LNCaP clone FGC (cell line): Measurements from ENCODE around the gene SORCS3.

Source experiments
- DNase-seq: peaks from one replicate; pipeline ENCODE4 v3.0.0-alpha.2; 2011; ENCODE audit warnings: low read depth
- H3K4me3 ChIP-seq: 2 replicates; pipeline ENCODE4 v1.5.1; 2011; ENCODE audit warnings: mild to moderate bottlenecking, low read depth, low read length, control low read depth
- TF ChIP-seq, protein P1 (sequence below): IDR thresholded peaks from 2 replicates; pipeline ENCODE4 v1.5.1; 2012; ENCODE audit warnings: mild to moderate bottlenecking; ENCODE audit not compliant: control insufficient read depth, insufficient read depth; ENCODE audit errors: extremely low read depth

SORCS3 gene

DNA sequence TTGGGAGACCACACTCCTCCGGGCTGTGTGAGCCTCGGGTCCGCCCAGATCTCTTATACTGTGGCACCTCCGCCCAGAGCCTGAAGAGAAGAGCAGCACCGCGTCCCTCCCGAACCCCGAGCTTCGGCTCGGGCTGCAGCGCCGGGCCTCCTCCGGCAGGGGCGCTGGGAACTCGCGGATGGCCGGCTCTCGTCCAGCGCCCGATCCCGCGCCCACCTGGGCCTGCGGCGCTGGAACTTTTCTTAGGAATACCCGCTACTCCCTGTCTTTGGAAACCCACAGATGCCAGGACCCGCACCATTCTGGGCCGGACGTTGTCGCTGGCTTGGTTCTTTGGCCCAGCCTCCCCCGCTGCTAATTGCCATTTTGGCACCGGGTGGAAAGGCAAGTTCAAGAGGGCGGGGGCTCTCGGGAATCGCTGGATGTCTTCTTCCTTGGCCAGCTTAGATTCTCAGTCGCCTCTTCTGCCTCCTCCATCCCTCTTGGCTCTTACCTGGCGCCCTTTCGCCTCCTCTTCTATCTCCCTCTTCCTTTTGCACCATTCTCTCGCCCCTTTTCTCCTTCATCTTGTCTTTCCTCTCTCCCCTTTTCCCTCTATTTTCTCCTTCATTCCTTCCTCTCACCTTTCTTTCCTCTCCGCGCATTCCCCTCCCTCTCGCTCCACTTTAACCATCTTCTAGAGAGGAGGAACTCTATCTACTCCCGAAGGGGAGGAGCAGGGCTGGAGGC is 2.1 kb upstream of the SORCS3 start:
- no peak overlapping the region for H3K4me3 ChIP-seq
- TF ChIP-seq, protein P1, sequence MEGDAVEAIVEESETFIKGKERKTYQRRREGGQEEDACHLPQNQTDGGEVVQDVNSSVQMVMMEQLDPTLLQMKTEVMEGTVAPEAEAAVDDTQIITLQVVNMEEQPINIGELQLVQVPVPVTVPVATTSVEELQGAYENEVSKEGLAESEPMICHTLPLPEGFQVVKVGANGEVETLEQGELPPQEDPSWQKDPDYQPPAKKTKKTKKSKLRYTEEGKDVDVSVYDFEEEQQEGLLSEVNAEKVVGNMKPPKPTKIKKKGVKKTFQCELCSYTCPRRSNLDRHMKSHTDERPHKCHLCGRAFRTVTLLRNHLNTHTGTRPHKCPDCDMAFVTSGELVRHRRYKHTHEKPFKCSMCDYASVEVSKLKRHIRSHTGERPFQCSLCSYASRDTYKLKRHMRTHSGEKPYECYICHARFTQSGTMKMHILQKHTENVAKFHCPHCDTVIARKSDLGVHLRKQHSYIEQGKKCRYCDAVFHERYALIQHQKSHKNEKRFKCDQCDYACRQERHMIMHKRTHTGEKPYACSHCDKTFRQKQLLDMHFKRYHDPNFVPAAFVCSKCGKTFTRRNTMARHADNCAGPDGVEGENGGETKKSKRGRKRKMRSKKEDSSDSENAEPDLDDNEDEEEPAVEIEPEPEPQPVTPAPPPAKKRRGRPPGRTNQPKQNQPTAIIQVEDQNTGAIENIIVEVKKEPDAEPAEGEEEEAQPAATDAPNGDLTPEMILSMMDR = peak; percentile 24; the same call in 1 of the 2 replicates
- no peak for DNase-seq

DNA sequence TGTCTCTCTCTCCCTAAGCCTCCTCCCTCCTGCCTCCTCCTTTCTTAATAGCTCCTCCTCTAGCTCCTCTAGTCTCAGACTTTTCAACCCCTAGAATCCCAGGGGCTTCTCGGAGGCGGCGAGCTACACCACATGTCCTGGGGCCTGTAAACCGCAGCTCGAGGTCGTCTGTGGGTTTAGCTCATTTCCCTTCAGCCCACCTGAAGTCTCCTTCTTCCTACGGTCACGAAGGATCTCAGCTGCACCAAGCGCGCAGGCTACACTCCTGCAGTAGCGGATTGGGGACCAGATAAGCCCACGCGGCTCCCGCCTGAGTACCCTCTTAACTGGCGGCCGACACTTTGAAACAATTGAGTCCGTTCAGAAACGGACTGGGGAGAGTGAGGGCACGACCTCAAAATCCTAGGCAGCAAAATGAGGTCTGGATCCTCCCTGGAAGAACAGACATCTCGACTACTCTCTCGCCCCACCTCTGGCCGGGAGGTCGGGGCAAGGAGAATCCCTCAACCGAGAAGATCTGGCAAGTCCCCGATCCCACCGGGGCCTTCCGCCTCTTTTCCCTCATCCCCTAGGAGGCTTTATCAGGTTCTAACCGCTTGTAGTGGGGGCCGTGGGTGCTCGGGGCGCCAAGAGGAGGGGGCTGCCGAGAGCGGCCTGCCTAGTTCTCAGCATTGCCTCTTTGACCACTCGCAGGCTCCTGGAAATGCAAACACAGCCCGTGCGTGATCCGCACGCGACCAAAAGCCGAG is 1.3 kb upstream of the SORCS3 start:
- no peak for DNase-seq
- no peak overlapping the region for H3K4me3 ChIP-seq
- TF ChIP-seq, protein P1 = no peak

DNA sequence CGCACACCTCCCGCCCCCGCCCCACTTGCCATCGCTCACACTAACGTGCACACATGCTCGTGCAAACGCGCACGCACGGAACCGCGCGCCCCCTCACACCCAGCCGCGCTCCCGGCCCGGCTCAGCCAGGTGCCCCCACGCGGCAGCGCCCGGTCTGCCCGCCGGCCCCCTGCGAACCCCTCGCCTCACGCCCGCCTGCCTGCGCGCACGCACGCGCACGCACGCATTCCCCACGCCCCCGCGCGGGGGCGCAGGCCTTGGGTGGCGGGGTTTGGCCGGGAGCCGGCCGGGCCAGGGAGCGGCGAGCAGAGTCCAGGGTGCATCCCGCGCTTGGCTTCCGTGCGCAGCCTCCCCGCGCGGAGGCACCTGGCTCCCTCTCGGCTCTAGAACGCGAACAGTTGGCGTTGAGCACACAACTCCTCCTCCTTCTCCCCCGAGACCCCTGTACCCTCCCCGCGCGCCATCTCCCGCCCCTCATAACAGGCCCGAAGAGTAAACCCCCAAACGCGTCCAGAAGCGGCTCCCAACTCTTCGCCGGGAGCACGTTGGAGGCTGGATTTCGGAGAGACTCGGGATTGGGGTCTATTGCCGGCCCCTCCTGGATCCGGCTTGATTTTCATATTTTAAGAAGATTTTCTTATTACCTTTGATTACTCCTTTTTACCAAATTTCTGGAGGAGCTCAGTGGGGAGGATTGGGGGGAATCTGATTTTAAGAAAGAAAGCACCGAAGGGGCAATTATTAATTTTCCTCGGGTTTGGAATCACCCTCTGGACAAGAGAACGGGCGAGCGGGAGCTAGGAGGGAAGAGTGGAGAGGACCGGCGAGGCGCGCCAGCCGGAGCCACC is 527 bp upstream of the SORCS3 start:
- H3K4me3 ChIP-seq = no peak overlapping the region
- TF ChIP-seq, protein P1 = no peak
- DNase-seq = no peak

DNA sequence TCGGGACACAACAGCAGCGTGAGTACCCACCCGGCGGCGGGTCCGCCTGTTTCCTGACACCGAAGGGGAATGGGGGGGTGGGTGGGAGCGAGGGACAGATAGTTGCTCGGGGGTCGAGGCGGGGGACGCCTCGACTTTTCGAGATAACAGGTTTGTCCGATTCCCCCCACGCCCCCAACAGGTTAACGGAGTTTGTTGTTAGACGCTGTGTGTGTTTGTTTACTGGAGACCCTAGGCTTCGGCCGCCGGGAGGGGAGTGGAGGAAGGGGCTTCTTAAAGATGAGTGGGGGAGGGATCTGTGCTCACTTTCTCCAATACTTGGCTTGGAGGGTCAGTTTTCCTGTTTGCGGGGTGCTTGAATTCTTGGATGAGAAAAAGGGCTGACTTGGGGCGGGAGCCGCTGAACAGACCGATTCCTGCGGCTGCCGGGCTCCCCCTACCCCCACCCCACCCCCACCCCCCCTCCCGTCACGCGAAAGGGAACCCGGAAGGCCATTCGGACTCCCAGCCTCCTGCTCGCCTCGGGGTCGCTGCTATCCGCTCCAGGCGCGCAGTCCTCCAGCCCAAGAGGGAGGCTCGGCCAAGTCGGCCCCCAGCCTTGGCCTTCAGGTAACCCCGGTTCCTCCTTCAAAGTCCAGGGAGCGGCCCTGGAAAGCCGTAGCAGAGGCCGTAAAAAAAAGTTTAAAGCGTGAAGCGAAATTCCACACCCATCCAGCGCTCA is 1.0 kb downstream of the SORCS3 start:
- no peak for DNase-seq
- TF ChIP-seq, protein P1 = no peak
- H3K4me3 ChIP-seq = no peak overlapping the region

DNA sequence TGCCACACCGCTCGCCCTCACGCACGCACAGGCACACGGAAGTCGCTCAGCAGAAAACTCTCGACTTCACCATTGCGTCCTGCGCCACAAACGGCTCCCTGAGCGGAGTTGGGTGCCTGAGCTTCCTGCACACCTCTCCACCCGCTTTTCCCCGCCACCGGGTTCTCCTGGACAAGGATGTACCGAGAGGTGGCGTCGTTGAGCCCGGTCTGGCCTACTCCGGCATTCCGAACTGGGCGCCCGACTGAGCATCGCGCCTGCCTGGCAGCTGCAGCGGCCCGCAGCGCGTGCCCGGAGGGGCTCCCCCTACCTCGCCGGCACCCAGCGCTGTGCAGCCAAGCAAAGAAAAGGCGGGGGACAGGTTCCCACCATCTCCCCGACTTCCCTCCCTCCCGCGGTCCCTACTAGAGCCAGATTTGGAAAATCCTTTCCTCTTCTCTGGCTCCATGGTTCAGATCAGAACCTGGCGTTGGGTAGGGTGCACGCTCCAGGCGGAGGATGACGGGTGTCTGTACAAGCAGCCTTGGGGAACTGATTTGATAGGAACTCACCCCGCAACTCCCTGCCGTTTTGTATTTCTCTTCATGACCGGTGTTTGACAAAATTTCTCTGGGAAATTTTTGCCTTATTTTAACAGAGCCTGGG is 1.7 kb downstream of the SORCS3 start:
- TF ChIP-seq, protein P1 = peak; percentile 56
- DNase-seq = no peak
- H3K4me3 ChIP-seq = no peak overlapping the region

DNA sequence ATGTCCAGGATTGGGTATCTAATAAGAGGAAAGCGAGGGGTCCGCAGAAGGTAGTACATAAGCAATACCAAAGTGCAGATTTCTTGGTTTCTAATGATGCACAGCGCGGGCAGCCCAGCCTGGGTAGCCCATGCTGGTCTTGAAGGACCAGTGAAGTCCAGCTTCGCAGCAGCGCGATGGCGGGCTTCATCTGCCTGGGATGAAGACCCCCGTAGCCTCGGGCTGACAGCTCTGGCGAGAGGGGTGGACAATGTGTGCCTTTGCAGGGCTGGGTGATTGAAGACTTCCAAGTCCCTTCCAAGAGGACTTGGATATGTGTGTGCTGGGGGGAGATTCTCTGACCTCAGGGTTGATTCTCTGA is 2.2 kb downstream of the SORCS3 start:
- H3K4me3 ChIP-seq = no peak overlapping the region
- TF ChIP-seq, protein P1 = no peak
- no peak for DNase-seq
